GM18951 (cell line): ENCODE measurements around the gene CEP170B.
"Not testable (repeated sequence)": the region's sequence is repeated elsewhere in the genome, so short reads cannot be mapped to it uniquely, and the experiment has no call there.

Source experiments
- POLR2A ChIP-seq: IDR thresholded peaks from 4 replicates; pipeline ENCODE4 v1.6.1; 2011; ENCODE audit warnings: mild to moderate bottlenecking; ENCODE audit not compliant: insufficient read length, insufficient read depth; ENCODE audit errors: extremely low read depth
- in situ Hi-C: fragments of 300-500 bp; cut with MboI; formaldehyde crosslinking; loops from one replicate; pipeline ENCODE4 v1.12.0; 2022; ENCODE audit warnings: low sequenced_read_pairs, mixed read lengths, inconsistent platforms; ENCODE audit not compliant: unreplicated experiment

The CEP170B gene

DNA sequence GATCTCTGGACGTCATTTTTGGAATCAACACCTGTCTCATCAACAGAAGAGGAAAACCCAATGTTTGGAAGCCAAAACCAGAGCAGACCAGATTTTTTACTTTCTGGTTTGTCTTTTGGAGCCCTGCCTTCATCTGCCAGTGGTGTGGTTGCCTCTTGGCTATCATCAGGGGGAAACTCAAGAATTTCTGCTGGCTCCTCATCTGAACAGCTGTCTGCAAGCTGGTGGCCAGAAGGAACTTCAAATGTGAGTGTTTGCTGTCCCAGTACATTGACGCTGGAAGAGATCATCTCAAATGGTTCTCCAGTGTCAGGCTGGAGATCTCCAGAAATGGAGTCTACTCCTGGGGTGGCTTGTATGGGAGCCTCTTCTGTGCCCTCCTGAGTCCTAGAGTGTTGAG is 73.4 kb downstream of the CEP170B start:
- in situ Hi-C loops, result no loop called here
- TF ChIP-seq POLR2A, result no peak

DNA sequence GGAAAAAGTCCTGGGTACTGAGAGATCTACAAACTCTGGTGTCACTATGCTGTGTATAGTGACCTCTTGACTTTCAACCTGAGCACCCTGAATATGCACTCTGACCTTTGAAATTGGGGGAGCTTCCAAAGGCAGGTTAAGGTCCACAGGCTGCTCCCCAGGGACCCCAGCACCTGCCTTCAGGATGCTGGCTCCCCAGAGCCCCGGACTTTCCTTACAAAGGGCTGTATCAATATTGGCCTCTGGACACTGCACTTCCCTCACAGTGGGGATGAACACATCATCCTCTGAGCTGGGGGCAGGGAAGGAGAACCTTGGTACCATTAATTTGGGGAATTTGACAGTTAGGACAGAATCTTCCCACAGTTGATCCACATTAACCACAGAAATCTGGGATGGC is 73.9 kb downstream of the CEP170B start:
- in situ Hi-C loops, result no loop called here
- TF ChIP-seq POLR2A, result no peak

DNA sequence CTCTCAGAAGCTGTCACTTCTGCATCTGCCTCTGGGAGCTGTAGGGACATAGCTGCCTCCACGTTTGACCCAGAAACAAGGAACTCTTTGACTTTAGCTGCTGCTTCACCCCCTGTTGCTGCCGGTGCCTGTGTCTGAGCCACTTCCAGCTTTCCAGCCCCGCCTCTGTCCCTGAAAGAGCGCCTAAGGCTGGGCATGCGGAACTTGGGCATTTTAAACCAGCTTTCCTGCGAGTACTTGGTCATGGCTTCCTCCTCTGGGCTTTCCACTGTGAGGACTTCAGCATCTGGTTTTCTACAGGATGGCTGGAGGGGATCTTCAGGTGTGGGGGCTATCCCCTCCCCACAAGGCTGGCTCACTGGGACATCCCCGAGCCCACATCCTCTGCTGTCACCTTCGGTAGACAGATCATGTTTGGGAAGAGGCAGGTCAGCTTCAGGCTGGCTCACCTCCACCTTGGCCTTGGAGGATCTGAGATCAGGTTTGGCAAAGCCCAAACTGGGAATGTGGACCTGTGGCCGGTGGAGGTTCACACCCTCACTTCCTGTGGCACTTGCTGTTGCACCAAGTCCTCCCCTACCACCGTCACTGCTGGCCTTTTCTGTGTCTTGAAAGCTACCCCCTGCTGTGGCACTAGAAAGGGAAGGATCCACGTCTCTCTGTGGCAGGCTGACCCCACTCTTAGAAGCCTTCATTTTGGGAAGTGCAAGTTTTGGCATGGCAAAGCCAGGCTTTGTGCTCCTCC is 74.8 kb downstream of the CEP170B start:
- in situ Hi-C loops, result no loop called here
- no peak for TF ChIP-seq POLR2A

GRCh38 chr14:104940526-104941150 is 75.6 kb downstream of the CEP170B start:
- in situ Hi-C loops, result no loop called here
- no peak for TF ChIP-seq POLR2A

DNA sequence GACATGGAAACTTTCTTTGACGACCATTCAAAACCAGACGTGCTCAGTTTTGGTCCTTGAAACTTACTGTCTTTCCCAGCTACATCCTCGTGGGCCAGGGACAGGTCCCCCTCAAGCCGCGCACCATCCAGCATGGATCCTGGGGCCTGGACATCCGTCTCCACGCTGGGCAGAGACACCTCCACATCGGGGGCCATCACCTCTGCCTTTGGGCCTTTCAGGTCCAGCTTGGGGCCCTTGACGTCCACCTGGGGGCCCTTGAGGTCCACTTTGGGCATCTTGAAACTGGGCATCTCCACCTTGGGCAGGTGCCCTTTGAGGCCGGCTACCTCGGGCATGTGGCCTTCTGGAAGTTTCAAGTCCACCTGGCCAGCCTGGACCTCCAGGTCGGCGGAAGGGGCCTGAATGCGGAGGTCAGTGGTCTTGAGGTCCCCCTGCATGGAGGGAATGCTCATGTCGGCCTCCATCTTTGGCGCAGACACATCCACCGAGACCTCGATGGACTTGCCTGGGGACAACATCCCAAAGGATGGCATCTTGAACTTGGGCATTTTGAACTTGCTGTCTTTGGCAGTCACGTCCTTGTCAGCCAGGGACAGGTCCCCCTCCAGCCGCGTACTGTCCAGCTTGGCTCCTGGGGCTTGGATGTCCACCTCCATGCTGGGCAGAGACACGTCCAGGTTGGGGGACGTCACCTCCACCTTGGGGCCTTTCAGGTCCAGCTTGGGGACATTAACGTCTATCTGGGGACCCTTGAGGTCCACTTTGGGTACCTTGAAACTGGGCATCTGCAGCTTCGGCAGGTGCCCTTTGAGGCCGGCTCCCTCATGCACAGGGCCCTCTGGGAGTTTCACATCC is 76.7 kb downstream of the CEP170B start:
- TF ChIP-seq POLR2A, result no peak
- in situ Hi-C loops, result no loop called here

- TF ChIP-seq POLR2A, result no peak
- in situ Hi-C loops, result no loop called here
These were observed 77.5 kb downstream of the CEP170B start for GRCh38 chr14:104942586-104942985.

DNA sequence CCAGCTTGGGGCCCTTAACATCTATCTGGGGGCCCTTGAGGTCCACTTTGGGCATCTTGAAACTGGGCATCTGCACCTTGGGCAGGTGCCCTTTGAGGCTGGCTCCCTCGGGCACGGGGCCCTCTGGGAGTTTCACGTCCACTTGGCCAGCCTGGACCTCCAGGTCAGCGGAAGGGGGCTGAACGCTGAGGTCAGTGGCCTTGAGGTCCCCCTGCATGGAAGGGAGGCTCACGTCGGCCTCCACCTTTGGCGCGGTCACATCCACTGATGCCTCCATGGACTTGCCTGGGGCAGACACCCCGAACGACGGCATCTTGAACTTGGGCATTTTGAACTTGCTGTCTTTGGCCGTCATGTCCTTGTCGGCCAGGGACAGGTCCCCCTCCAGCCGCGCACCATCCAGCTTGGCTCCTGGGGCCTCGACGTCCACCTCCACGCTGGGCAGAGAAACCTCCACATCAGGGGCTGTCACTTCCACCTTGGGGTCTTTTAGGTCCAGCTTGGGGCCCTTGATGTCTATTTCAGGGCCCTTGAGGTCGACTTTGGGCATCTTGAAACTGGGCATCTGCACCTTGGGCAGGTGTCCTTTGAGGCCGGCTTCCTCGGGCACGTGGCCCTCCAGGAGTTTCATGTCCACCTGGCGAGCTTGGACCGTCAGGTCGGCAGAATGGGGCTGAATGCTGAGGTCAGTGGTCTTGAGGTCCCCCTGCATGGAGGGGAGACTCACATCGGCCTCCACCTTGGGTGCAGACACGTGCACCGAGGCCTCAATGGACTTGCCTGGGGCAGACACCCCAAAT is 78.3 kb downstream of the CEP170B start:
- in situ Hi-C loops, result not testable (repeated sequence)

DNA sequence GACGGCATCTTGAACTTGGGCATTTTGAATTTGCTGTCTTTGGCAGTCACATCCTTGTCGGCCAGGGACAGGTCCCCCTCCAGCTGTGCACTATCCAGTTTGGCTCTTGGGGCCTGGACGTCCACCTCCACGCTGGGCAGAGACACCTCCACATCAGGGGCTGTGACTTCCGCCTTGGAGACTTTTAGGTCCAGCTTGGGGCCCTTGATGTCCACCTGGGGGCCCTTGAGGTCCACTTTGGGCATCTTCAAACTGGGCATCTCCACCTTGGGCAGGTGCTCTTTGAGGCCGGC is 78.9 kb downstream of the CEP170B start:
- in situ Hi-C loops, result not testable (repeated sequence)

GRCh38 chr14:104944436-104945205 is 79.6 kb downstream of the CEP170B start:
- in situ Hi-C loops, result not testable (repeated sequence)

DNA sequence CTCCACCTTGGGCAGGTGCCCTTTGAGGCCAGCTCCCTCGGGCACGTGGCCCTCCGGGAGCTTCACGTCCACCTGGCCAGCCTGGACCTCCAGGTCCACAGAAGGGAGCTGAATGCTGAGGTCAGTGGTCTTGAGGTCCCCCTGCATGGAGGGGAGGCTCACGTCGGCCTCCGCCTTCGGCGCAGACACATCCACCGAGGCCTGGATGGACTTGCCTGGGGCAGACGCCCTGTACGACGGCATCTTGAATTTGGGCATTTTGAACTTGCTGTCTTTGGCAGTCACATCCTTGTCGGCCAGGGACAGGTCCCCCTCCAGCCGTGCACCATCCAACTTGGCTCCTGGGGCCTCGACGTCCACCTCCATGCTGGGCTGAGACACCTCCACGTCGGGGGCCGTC is 80.2 kb downstream of the CEP170B start:
- in situ Hi-C loops, result not testable (repeated sequence)
